ENCODE data around the gene KDM4B. TPM values are rescaled to one million over a fixed set of nuclear protein-coding genes. Genes with fewer than 3 reads are reported as not detected.

KDM4B gene
- total RNA-seq, 1 donor from 2014 or later = 13.7 TPM

DNA sequence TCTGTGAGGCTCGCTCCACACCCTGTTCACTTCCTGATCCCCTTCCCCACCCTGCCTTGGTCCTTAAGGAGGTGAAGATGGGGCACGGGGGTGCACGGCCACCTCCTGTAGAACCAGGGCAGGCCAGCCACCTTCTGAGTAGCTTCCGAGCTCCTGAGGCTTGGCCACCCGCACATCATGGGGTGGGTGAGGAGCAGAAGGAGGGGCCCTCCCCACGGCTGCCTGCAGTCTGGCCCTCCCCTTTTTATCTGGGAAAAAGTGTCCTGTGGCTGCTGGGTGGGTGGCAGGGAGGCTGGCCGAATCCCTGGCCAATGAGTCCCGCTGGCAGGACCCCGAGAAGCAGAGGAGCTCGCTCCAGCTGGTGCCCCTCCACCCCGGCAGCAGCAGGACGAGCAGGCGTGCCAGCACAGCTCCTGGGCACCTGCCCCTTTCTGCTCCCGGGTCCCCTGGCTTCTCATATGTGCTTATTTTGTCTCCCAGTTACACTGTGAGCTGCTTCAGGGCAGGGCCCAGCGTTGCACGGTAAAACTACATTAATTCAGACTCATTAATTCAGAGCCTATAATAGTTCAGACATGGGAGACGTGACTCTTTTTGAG, 135.0 kb downstream of the KDM4B start:
- DNase-seq (ENCODE audit: low read depth, low spot score) = no peak

DNA sequence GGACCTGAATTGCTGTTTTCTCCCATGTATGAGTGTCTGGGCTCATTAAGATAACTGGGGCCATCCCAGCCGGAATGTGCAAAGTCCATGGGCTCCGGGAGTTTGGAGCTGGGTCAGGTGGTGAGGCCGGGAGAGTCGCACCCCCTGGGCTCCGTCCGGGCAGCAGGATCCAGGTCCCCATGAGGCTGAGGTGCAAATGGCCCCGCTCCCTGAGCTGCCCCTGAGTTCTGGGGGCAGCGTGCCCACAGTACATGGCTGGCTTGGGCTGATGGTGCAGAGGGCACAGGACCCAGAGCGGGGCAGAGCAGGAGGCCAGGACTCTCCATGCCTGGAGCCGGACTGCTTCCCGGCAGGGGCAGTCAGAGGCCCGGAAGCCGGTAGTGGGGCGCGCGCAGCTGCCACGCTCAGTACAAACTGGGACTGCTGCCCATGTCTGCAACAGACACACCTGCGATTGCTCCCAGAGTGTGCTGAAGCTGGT, 136.0 kb downstream of the KDM4B start:
- no peak for DNase-seq (ENCODE audit: low read depth, low spot score)

DNA sequence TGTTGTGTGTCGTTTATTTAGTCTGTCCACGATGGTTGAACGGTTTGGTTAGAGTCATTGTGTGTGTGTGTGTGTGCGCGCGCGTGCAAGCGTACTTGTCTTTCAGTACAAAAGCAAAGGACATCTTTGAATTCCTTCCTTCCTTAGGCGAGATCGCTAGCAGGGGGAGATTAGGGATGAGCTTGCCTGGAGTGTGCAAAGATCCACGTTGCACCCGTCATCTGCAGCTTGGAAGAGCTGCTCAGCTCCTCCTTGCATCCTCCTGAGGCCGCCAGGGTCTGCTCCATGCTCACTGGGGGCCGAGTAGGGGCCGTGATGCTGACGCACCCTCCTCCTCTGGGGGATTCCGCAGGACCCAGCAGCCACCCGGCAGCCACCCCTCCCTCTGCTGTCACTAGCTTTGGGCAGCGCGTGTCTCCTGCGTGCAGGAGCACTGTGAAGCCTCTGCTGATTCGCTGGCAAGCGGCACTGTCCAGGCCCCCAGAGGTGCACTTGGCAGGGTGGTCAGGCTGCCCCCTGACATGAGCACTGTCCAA, 137.3 kb downstream of the KDM4B start:
- no peak for DNase-seq (ENCODE audit: low read depth, low spot score)

DNA sequence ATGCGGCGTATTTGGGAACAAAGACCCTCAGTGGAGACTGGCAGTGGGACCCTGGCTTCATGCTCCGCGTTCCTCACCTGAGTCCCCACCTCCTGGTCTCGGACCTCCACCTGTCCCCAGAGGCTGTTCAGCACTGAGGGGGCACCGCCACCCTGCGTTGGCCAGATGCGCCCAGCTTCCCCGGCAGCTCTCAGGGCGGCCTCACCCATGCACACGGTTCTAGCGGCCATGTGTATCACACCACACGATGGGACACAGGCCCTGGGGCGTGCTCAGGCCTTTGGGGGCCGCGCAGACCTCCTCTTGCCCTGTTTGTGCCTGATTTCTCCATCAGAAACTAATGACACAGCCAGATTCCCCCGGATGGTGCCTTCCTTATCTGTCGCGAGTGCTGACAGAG, 138.1 kb downstream of the KDM4B start:
- DNase-seq (ENCODE audit: low read depth, low spot score) = no peak

DNA sequence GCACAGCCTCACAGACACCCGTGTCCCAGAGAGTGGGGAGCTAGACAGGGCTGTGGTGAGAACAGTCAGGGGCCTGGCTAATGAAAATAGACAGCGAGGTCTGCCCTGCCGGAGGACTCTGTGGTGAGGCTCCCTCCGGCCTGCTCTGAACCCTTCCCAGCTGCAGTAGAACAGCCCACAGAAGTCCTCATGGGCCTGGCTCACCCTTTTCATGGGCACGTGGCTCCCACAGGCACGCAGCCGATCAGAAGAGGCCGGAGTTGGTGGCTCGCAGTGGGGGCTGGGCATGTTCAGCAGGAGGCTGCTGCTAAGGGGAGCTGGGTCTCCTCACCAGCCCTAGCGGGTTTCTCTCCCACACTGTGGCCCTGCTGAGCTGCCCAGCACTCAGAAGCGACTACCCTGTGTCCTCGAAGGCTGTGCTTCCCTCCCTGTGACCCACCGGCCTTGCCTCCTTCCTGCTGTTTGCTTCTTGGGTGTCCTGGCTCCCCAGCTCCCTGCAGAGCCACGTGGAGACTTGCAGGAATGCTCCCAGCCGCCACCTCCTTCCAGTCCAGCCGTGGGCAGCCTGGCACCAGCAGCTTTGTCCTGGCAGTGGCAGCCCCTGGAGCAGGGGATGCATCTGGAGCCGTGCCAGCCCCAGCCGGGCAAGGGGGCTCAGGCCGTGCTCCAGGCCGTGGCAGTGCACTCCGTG, 138.7 kb downstream of the KDM4B start:
- DNase-seq (ENCODE audit: low read depth, low spot score) = no peak

DNA sequence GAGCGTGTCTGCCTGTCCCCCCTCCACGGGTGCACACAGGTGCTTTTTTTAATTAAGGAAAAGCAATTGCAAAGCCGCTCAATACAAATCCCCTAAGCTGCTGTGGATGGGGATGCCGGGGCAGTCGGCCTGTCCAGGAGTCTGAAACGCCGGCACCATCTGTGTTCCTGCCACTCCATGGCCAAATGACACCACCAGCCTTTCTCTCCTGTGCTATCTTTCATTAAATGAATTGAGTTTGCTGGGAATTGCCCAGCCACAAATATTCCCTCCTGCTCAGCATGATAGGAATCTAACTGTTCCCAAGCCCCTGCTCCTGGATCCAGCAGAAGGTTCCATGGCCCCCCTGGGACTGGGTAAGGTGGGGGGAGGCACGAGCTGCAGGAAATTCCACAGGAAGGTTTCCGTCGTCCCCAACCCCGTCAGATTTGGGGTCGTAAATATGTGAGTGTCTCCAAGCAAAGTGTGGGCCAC, 139.2 kb downstream of the KDM4B start:
- DNase-seq (ENCODE audit: low read depth, low spot score) = no peak

DNA sequence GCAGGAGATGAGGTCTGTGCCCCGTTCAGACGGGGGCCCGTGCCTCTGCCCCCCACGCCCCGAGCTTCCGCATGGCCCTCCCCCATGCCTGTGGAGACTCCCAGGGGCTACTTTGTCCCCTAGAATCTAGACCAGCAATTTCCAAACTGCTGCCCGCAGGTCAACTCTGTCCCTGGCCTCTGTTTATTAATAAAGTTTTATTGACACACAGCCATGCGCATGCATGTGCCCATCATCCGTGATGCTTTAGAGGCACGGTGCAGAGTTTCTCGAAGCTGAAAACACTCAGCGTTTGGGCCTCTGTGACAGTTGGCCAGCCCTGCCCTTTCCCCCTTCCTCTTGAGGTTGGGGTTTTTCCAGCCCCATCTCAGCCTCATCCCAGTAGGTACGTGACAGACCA, 140.0 kb downstream of the KDM4B start:
- no peak for DNase-seq (ENCODE audit: low read depth, low spot score)

DNA sequence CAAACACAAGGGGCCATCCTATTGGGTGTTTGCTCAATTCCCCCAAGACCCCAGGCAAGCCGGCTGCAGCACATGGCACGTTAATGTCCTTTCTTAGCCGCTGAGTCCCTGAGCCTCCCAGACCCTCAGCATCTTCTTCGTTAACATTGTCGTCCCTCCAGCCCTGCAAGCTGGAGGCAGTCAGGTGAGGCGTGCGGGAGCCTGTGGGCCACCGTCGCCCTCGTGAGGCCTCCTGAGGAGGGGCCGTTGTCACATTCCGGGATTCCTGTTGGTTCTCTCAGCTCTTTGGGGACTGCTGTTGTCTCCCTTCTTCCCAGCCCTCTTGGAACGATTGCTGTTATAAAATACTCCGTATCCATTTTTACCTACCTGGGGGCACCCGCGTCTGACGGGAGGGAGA, 140.6 kb downstream of the KDM4B start:
- no peak for DNase-seq (ENCODE audit: low read depth, low spot score)

DNA sequence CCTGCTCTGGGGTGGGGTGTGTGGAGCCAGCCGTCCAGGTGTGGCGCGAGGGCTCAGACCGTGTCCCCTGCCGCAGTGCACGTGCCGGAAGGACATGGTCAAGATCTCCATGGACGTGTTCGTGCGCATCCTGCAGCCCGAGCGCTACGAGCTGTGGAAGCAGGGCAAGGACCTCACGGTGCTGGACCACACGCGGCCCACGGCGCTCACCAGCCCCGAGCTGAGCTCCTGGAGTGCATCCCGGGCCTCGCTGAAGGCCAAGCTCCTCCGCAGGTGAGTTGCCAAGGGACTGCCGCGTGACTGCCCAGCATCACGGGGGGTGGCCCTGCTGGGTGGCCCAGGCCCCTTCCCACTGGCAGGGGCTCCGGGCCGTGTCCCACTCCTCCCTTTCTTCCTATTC, 141.6 kb downstream of the KDM4B start:
- DNase-seq (ENCODE audit: low read depth, low spot score) = no peak

DNA sequence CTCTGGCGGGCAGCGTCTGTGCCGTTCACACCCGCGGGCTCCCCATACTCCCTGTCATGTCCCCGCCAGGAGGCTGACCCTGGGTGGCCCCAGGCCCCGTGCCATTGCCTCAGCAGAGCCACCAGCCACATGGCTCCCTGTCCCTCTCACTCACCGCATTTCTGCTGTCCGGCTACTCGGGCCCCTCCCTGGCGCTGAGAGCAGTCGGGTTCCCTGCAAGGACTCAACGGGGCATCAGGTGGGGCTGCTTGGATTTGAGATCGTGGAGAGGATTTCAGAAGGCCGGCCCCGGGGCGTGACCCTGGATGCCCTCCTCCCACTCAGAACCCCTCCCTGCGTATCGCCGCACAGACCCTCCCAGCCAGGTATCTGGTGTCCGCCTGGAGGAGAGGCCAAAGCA, 142.1 kb downstream of the KDM4B start:
- DNase-seq (ENCODE audit: low read depth, low spot score) = no peak

DNA sequence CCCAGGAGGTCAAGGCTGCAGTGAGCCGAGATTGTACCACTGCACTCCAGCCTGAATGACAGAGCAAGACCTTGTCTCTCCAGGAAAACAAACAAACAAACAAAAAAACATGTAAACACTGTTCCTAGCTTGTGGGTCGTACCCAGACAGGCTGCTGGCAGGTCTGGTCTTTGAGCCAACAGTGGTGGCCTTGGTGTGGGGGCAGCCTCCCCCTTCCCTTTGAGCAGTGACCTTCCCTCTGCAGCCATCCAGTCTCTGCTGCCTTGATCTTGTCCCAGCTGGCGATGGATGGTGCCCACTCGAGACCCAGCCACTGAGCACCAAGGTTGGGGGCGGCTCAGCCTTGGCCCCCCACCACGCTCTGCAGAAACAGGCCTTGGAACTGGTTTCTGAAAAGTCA, 143.3 kb downstream of the KDM4B start:
- no peak for DNase-seq (ENCODE audit: low read depth, low spot score)

DNA sequence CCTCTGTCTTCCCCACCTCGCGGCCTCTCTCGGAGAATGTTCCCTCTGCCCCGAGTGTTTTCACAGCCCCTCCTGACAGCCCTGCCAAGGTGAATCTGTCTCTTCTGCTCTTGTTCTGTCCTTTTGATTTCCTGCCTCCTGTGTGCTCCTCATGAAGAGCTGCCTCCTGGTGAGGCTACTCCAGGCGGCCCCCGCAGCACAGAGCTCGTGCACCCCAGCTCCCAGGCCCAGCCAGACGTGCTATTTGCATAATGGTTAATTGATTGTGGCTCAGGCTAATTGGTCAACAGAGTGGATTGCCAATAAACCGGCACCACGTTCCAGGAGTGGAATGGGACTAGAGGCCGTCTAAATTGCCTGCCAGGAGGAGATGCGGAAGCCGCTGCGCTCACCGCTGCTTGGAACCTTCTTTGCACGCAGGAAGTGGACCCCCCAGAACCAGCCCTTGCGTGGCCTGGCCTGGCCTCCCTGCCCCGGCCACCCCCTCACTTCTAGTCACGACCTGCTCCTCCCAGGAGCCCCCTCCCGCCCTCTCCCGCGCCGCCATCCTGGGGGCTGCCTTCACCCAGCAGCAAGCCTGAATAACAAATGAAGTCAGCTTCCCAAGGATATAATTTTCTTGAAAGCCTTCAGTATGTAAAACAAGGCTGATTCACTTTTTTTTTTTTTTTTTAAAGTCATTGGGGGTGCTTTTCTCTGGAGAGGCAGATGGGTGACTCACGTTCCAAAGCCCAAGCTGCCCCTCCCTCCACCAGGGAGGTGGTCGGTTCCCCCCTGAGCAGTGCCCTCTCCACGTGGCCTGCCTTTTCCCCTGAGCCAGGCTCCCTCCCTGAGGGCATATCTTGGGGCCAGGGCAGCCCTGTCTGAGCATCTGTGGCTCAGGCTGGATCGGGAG, 144.0 kb downstream of the KDM4B start:
- DNase-seq (ENCODE audit: low read depth, low spot score) = no peak

DNA sequence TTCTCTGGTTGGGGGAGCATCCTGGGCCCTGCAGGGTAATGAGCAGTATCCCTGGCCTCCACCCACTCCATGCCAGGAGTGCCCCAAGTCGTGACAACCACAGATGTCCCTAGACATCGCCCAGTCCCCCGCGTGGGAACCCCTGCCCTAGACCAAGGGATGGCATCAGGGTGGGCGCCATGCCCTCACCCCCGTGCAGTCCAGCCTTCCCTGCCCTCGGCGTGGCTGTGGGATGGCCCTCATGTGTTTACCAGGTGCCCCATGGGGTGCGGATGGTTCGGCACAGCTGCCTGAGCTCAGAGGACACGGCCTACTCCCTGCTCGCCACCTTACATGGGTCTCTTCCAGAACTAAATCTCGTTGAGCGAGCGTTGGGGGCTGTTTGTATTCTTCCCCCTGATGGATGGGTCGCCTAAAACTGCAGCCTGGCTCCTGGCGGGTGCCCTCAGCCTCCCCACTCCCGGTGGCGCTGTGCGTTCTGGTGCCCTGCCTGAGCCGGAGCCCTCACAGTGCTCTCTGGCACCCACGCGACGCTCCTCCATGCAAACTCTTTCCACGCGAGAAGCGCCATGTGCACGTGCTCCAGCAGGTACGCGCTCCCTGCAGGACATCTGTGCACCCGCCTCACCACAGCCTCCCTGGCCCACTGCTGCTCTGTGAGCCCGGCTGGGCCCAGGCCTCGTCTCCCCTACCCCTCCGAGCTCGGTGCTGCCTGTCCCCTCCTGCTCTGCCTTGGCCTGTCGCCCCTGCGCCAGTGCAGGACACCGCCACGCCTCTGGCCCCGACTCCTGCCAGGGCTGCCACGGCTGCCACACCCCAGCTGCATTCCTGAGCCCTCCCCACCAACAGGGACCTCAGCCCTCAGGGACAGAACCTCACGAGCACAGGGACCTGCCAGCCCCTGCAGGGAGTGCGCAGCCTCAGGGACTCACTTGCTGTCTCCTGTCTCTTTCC, 145.0 kb downstream of the KDM4B start:
- DNase-seq (ENCODE audit: low read depth, low spot score) = no peak

DNA sequence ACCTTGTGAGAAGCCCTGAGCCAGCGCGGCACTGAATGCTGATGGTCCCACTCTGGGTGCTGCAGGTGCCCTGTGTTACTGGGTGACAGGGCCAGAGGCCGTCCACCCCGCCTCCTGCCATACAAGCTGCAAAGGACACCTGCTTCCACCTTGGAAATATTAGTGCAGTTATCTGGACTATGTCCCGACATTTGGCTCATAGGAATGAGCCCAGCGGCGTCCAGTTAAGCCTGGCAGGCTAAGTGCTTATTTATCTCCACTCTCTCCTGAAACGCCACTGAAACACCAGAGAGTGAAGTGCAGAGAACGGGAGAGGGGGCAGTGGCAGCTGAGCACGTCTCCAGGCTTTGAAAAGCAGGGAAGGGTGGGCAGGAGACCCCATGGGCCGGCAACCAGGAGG, 145.8 kb downstream of the KDM4B start:
- no peak for DNase-seq (ENCODE audit: low read depth, low spot score)

DNA sequence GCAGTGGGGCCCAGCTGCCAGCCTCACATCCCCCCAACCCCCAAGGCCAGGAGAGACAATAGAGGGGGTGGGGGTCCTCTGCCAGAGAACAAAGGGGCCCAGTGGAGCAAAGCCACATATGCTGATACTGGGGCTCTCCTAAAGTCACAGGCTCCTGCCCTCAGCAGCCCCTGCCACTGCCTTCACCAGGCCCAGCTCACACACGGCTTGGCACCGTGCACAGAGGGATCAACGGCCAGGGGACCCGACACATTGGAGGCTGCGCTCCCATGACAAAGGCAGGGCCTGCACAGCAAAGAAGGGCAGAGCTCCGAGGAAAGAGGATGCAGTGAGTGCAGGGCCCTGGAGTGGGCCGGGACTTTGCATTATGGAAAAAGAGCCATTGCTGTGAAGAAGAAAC, 146.4 kb downstream of the KDM4B start:
- DNase-seq (ENCODE audit: low read depth, low spot score) = no peak

DNA sequence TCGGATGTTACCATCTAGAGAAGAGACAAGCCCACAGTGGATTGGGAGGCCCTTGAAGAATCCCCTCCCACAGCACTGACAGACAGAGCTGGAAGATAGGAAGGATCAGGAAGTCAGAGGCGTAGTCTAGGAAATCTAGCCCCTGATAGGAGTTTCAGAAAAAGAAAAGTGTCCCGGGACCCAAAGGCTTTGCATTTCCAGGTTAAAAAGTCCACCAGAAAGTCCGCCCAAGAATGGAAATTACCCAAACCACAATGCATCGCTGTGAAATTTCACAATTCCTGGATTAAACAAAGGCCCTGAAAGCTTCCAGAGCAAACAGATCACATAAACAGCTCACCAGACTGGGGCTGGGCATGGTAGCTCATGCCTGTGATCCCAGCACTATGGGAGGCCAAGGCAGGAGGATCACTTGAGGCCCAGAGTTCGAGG, 146.9 kb downstream of the KDM4B start:
- no peak for DNase-seq (ENCODE audit: low read depth, low spot score)

DNA sequence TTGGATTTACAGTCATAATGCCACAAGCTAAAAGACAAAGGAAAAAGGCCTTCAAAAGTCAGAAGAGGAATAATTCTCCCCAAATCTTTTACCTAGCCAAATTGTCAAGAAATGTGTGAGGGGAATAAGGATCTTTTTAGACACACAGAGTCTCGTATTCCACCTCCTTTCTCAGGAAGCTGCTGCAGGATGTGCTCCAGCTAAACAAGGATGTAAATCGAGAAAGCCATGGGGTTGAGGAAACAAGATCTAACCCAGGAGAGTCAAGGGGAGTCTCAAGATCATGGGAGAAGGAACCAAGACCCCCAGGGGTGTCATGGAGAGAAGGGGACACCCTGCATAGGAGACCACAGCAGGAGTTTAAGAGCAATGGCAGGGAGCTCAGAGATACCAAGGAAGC, 147.4 kb downstream of the KDM4B start:
- no peak for DNase-seq (ENCODE audit: low read depth, low spot score)

DNA sequence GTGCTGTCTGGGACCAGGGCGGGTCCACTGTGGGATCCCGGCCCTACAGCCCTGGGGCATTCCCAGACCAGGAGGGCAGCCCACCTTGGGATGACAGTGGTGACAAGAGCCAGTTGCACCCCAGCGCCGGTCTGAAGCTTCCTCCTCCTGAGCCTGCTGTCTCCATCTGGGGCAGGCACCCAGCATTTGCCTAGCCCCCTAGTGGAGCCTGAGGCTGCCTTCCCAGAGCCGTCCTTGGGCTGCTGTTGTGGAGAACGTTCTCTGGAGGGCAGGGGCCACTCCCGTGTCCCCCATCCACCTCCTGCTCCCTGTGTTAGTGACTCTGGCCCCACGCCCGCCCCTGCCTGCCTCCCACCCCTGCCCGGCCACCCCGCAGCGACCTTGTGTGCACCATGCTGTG, 148.5 kb downstream of the KDM4B start:
- no peak for DNase-seq (ENCODE audit: low read depth, low spot score)

DNA sequence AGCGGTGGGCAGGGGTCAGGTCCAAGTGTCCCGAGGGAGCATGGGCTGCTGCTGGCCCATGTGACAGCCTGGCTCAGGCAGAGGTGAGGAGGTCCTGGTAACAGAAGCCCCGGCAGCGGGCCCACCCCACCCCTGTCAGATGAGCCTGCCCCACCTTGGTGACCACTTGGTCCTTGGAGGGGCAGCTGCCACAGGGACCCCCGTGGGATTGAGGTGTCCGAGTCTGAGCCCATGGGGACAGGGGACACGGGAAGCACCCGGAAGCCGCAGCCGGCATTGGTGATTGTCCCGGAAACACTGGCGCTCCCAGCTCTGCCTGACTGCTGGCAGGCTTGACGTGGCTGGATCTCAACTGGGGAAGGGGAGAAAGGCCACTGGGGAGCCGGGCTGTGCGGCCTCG, 149.1 kb downstream of the KDM4B start:
- DNase-seq (ENCODE audit: low read depth, low spot score) = no peak

DNA sequence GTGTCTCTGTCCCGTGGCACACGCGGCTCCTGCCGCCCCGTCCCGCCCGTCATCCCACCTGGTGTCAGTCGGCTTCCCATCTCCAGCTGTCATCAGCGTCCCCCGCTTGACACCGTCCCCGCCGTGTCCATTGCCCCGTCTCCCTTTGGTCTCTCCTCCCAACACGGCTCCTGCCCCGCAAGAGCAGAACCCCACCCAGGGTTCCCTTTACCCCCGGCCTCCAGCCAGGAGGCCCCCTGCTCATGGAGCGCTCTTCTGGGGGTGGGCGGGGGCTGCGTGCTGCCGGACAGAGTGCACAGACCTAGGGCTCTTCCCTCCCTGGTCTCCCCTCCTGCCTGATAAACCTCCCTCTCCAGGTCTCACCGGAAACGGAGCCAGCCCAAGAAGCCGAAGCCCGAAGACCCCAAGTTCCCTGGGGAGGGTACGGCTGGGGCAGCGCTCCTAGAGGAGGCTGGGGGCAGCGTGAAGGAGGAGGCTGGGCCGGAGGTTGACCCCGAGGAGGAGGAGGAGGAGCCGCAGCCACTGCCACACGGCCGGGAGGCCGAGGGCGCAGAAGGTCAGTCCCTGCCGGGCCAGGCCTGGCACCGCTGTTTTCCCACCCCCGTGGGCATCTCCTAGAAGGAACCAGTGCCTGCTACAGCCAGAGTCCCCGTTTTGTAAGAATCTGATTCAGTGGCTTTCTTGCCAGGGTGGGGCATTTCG, 150.5 kb downstream of the KDM4B start:
- no peak for DNase-seq (ENCODE audit: low read depth, low spot score)
